Gastroesophageal sphincter (tissue), 3 donors: ENCODE measurements around the gene THSD4.
"Not testable (repeated sequence)": the region's sequence is repeated elsewhere in the genome, so short reads cannot be mapped to it uniquely, and the experiment has no call there.

Experiments
- POLR2A ChIP-seq, 2 donors: fragments of 450-650 bp; IDR thresholded peaks; one replicate each; pipeline ENCODE4 v1.6.1; 2017; ENCODE audit warnings: antibody characterized with exemption in 2 of 2, mild to moderate bottlenecking in 2 of 2, moderate library complexity in 1 of 2
- POLR2AphosphoS5 ChIP-seq: sonication (generic); formaldehyde crosslinking; IDR thresholded peaks from one replicate; pipeline ENCODE4 v1.6.1; 2017; ENCODE audit warnings: antibody characterized with exemption
- TF ChIP-seq, protein P1 (sequence below), 4 experiments: fragments of 200-600 bp in 2 of 4; fragments of 450-650 bp in 2 of 4; sonication (generic) in 1 of 4; IDR thresholded peaks; one replicate each; pipeline ENCODE4 v1.5.1; 2017 to 2019; ENCODE audit warnings: antibody characterized with exemption in 4 of 4, mild to moderate bottlenecking in 2 of 4, moderate library complexity in 2 of 4

- not testable (repeated sequence) for TF ChIP-seq POLR2A (IDR thresholded peaks at IDR 0.05); POLR2AphosphoS5
- TF ChIP-seq, protein P1, sequence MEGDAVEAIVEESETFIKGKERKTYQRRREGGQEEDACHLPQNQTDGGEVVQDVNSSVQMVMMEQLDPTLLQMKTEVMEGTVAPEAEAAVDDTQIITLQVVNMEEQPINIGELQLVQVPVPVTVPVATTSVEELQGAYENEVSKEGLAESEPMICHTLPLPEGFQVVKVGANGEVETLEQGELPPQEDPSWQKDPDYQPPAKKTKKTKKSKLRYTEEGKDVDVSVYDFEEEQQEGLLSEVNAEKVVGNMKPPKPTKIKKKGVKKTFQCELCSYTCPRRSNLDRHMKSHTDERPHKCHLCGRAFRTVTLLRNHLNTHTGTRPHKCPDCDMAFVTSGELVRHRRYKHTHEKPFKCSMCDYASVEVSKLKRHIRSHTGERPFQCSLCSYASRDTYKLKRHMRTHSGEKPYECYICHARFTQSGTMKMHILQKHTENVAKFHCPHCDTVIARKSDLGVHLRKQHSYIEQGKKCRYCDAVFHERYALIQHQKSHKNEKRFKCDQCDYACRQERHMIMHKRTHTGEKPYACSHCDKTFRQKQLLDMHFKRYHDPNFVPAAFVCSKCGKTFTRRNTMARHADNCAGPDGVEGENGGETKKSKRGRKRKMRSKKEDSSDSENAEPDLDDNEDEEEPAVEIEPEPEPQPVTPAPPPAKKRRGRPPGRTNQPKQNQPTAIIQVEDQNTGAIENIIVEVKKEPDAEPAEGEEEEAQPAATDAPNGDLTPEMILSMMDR (IDR thresholded peaks at IDR 0.05): not testable (repeated sequence)
These were observed 324.2 kb downstream of the THSD4 start for GRCh38 chr15:71439478-71439877.
